GM18511 (cell line): ENCODE measurements around the gene CASP10.
A peak's percentile ranks its signal among the peaks of the same experiment; 100 is the strongest.
"Not testable (repeated sequence)": the region's sequence is repeated elsewhere in the genome, so short reads cannot be mapped to it uniquely, and the experiment has no call there.

Source experiments
- ATAC-seq: cut with Tn5 transposase; IDR thresholded peaks from one replicate; pipeline ENCODE4 v1.9.1; 2021; ENCODE audit warnings: mild to moderate bottlenecking, moderate library complexity; ENCODE audit not compliant: unreplicated experiment

Gene CASP10

DNA sequence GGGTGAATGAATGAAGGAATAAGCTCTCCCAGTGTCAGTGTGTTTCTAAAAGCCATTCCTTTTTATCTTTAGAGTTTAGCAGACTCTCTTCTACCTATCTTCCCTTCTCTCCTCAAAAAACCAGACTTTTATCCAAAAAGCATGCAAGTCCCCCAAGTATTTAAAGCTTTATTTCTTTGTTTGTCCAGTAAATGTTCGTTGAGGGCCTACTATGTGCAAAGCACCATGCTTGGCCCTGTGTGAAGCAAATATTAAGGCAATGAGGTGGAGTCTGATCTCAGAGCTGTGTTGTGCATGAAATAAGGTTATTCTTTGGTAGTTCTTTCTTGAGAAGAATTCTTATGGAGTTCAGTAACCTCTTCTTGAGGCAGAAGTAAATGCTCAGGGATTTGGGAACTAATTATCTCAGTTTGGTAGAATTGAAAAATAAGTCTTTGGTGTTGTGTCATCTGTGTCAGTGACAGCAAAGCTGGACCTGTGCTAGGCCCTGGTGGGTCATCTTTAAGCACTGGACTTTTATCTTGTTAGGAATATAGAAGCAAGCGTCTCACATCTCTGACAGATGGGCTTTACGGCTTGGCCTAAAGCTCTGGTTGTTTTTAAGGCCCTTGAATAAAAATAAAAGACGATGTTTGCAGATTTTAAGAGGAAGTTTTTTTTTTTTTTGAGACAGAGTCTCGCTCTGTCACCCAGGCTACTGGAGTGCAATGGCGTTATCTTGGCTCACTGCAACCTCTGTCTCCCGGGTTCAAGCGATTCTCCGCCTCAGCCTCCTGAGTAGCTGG lies 28.1 kb upstream of the CASP10 start:
- no peak for ATAC-seq

- ATAC-seq, result no peak
Observed at GRCh38 chr2:201156036-201156435, 26.9 kb upstream of the CASP10 start.

DNA sequence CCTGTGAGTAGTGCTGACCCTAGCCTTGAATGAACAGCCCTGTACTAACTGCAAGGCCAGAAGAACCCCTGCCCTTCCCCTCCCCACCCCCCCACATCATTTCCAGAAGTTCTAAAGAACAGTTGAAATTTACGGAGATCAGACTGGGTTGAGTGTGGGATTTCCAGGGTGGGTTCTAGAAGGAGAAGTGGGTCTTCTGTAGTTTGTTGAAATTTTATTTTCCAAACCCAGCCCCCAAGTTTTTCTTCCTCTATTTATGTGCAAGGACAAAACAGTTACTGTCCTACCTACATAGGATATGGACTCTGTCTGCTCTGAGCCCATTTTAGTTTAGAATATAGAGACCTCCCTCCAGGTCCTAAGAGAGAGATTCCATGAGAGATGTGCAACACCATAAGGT lies 26.3 kb upstream of the CASP10 start:
- no peak for ATAC-seq

- ATAC-seq, result peak; percentile 19
Observed at GRCh38 chr2:201157694-201158093, 25.2 kb upstream of the CASP10 start.

- ATAC-seq, result peak; percentile 98
Observed at GRCh38 chr2:201158111-201158929, 24.6 kb upstream of the CASP10 start.

DNA sequence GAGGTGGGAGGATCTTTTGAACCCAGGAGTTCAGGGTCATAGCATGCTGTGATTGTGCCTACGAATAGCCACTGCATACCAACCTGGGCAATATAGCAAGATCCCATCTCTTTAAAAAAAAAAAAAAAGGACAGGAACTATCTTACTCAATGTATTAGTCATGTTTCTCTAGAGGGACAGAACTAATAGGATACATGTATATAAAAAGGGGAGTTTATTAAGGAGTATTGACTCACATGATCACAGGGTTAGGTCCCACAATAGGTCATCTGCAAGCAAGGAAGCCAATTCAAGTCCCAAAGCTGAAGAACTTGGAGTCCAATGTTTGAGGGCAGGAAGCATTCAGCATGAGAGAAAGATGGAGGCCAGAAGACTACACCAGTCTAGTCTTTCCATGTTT lies 18.8 kb upstream of the CASP10 start:
- no peak for ATAC-seq

DNA sequence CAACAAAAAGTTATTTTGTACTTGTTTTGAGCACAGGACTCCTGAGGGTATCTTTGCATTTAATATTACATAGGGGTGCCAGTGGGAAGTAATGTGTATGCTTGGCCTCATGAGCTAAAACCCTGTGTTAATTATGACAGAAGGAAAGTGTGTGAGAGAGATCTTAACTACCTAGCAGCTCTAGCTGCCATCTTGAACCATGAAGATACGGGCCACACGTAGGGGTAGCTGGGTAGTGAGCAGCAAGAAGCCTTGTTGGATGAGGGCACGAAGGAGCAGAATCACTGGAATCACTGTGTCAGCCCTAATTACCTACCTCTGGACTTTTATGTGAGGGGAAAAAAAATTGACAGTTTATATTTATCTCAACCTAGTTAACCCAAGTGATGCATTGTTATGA lies 15.4 kb upstream of the CASP10 start:
- ATAC-seq, result no peak

DNA sequence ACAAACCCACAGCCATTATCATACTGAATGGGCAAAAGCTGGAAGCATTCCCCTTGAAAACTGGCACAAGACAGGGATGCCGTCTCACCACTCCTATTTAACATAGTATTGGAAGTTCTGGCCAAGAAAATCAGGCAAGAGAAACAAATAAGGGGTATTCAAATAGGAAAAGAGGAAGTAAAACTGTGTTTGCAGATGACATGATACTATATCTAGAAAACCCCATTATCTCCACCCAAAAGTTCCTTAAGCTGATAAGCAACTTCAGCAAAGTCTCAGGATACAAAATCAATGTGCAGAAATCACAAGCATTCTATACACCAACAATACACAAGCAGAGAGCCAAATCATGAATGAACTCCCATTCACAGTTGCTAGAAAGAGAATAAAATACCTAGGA lies 14.4 kb upstream of the CASP10 start:
- not testable (repeated sequence) for ATAC-seq

DNA sequence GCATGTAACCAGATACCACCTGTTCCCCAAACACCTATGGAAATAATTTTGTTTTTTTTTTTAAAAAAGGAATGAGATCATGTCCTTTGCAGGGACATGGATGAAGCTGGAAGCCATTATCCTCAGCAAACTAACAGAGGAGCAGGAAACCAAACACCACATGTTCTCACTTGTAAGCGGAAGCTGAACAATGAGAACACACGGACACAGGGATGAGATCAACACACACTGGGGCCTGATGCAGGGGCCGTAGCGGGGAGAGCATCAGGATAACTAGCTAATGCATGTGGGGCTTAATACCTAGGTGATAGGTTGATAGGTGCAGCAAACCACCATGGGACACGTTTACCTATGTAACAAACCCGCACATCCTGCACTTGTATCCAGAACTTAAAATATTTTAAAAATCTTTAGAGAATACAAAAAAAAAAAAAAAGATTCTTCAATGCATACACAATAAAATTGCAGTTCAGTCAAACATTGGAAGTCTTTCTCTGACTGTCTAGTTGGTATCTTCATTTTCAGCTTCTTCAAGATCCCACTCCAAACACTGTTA lies 11.6 kb upstream of the CASP10 start:
- no peak for ATAC-seq

GRCh38 chr2:201172279-201172678 lies 10.7 kb upstream of the CASP10 start:
- no peak for ATAC-seq

- no peak for ATAC-seq
Observed at GRCh38 chr2:201174687-201175086, 8.3 kb upstream of the CASP10 start.

GRCh38 chr2:201176081-201176481 lies 6.9 kb upstream of the CASP10 start:
- no peak for ATAC-seq

DNA sequence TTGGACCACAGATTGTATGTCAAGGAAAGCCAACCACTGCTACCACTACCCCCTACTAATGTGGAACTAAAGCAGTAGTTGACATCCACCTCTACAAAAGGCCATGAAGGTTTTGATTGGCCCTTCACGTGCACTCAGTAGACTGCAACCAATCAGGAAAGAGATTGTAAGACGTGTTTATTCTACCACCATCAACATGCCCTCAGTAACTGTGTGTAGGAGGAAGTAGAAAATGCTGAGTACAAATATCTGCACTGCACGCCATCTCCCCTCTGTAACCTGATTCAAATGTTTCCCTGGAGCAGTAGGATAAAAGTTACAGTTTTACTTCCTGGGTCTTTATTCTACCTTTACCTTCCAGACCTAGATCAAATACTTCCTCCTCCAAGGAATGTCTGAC lies 2.9 kb upstream of the CASP10 start:
- no peak for ATAC-seq

DNA sequence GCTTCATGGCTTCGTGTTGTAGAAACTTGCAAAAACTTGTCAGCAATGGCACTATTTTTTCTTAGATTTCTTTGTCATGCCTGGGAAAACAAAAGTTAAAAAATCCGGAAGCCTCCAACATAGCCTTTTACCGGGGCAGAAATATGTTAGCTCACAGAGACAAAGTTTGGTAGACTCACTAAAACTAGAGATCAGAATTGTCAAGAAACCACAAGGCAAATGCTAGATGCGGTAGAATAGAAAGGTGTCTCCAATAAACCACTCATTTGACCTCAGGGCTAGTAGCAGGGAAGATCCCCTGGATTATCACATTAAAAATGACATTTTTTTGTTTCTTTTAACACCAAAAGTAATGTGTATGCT lies 405 bp downstream of the CASP10 start:
- peak; percentile 8 for ATAC-seq

GRCh38 chr2:201183835-201184234 lies 894 bp downstream of the CASP10 start:
- ATAC-seq, result not testable (repeated sequence)

DNA sequence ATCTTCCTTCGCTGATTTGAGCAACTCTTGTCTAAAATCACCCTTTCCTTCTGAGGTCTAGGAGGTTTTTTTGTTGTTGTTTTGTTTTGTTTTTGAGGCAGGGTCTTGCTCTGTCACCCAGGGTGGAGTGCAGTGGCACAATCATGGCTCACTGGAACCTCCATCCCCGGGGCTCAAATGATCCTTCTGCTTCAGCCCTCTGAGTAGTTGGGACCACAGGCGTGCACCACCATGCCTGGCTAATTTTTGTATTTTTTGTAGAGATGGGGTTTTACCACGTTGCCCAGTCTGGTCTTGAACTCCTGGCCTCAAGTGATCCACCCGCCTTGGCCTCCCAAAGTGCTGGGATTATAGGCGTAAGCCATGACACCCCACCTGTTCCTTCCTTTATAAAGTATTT lies 1.3 kb downstream of the CASP10 start:
- ATAC-seq, result not testable (repeated sequence)

DNA sequence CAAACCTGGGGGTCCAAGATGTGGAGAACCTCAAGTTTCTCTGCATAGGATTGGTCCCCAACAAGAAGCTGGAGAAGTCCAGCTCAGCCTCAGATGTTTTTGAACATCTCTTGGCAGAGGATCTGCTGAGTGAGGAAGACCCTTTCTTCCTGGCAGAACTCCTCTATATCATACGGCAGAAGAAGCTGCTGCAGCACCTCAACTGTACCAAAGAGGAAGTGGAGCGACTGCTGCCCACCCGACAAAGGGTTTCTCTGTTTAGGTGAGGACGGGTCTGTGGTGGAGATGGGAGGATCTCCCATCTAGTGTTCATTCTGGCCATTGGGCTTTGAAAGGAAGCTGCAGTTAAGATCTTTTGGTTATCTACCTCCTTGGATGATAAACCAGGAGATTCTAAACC lies 2.9 kb downstream of the CASP10 start:
- ATAC-seq, result no peak

DNA sequence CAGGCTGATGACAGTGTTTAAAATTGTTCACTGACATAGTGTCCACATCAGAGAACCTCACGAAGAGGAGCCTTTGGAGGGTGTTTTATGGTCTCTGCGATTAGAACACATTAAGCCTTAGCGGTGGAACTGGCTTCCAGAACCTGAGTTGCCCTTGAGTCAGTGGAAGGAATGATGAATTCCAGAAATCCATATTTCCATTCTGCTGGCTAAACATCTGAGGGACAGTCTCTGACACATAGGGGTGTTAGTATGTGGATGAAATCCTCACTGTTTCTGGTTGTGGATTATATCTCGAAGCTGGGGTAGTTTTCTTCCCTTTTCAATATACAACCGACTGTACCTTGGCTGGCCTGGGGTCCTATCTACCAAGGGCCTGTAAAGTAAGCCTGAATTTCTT lies 4.0 kb downstream of the CASP10 start:
- ATAC-seq, result no peak

- ATAC-seq, result no peak
Observed at GRCh38 chr2:201188449-201188848, 5.5 kb downstream of the CASP10 start.

- ATAC-seq, result no peak
Observed at GRCh38 chr2:201191132-201191875, 8.4 kb downstream of the CASP10 start.

GRCh38 chr2:201194097-201194496 lies 11.2 kb downstream of the CASP10 start:
- peak; percentile 97 for ATAC-seq
